GM23338 (cell line): ENCODE data around the gene SRD5A3. TPM values are rescaled to one million over a fixed set of nuclear protein-coding genes. Genes with fewer than 3 reads are reported as not detected.

Experiments used
- ATAC-seq: fragments of 200-7000 bp; cut with Tn5 transposase; 3 replicates; pipeline ENCODE4 v1.9.1; 2020
- DNase-seq: peaks from one replicate; pipeline ENCODE4 v3.0.0-alpha.2; 2015; ENCODE audit warnings: low spot score
- H2AFZ ChIP-seq: fragments of 200-600 bp; sonication (generic); 2 replicates; pipeline ENCODE4 v1.8.0; 2016; ENCODE audit warnings: antibody characterized with exemption, mild to moderate bottlenecking, moderate library complexity
- H3F3A ChIP-seq: fragments of 200-600 bp; sonication (generic); replicated peaks from 2 replicates; pipeline ENCODE4 v1.8.0; 2017; ENCODE audit warnings: antibody characterized with exemption, mixed run types, low read depth
- H3K27ac ChIP-seq: fragments of 200-600 bp; sonication (generic); 2 replicates; pipeline ENCODE4 v1.6.1; 2016; ENCODE audit warnings: low read depth
- H3K27me3 ChIP-seq: fragments of 200-600 bp; sonication (generic); 2 replicates; pipeline ENCODE4 v1.8.0; 2016; ENCODE audit warnings: mild to moderate bottlenecking, mixed run types, moderate library complexity; ENCODE audit not compliant: insufficient read depth
- H3K36me3 ChIP-seq: fragments of 200-600 bp; sonication (generic); 2 replicates; pipeline ENCODE4 v1.8.0; 2016; ENCODE audit warnings: mild to moderate bottlenecking; ENCODE audit not compliant: insufficient read depth
- H3K4me1 ChIP-seq: fragments of 200-600 bp; sonication (generic); 2 replicates; pipeline ENCODE4 v1.8.0; 2016; ENCODE audit warnings: mild to moderate bottlenecking, moderate library complexity; ENCODE audit not compliant: insufficient read depth
- H3K4me2 ChIP-seq: fragments of 200-600 bp; sonication (generic); 2 replicates; pipeline ENCODE4 v1.7.1; 2017; ENCODE audit warnings: mixed run types
- H3K4me3 ChIP-seq: fragments of 200-600 bp; sonication (generic); 2 replicates; pipeline ENCODE4 v1.6.1; 2016; ENCODE audit warnings: mixed run types
- H3K79me2 ChIP-seq: fragments of 200-600 bp; sonication (generic); replicated peaks from 2 replicates; pipeline ENCODE4 v1.8.0; 2017; ENCODE audit warnings: mild to moderate bottlenecking; ENCODE audit not compliant: insufficient read depth
- H3K9me2 ChIP-seq: fragments of 200-600 bp; sonication (generic); 2 replicates; pipeline ENCODE4 v1.8.0; 2017; ENCODE audit not compliant: insufficient read depth
- H4K20me1 ChIP-seq: fragments of 200-600 bp; sonication (generic); replicated peaks from 2 replicates; pipeline ENCODE4 v1.8.0; 2017; ENCODE audit warnings: mild to moderate bottlenecking; ENCODE audit not compliant: insufficient read depth
- H3K27ac Mint-ChIP-seq: 2 replicates; pipeline ENCODE4 v1.8.0; 2020; ENCODE audit warnings: inconsistent platforms, mild to moderate bottlenecking, moderate library complexity, mixed read lengths
- H3K27me3 Mint-ChIP-seq: 3 replicates; pipeline ENCODE4 v1.8.0; 2022; ENCODE audit warnings: low read depth, mild to moderate bottlenecking, moderate library complexity, mixed read lengths, inconsistent platforms; ENCODE audit not compliant: insufficient read depth, poor library complexity
- H3K36me3 Mint-ChIP-seq: 3 replicates; pipeline ENCODE4 v1.8.0; 2021; ENCODE audit warnings: low read depth, mild to moderate bottlenecking, inconsistent platforms, moderate library complexity, mixed read lengths
- H3K4me1 Mint-ChIP-seq: 3 replicates; pipeline ENCODE4 v1.8.0; 2020; ENCODE audit warnings: mild to moderate bottlenecking, inconsistent platforms, mixed read lengths
- H3K4me3 Mint-ChIP-seq: 3 replicates; pipeline ENCODE4 v1.8.0; 2021; ENCODE audit warnings: moderate library complexity, mild to moderate bottlenecking, inconsistent platforms, mixed read lengths
- H3K9me3 Mint-ChIP-seq: 3 replicates; pipeline ENCODE4 v1.8.0; 2020; ENCODE audit warnings: moderate library complexity, mild to moderate bottlenecking, inconsistent platforms, mixed read lengths
- JUNB ChIP-seq: IDR thresholded peaks from one replicate; pipeline ENCODE4 v1.6.1; 2016; ENCODE audit warnings: antibody characterized with exemption; ENCODE audit not compliant: unreplicated experiment
- NANOG ChIP-seq: IDR thresholded peaks from 2 replicates; pipeline ENCODE4 v1.6.1; 2016; ENCODE audit warnings: antibody characterized with exemption, borderline replicate concordance
- ZNF331 ChIP-seq: fragments of 250-450 bp; sonication (Bioruptor Pico); IDR thresholded peaks from 2 replicates; pipeline ENCODE4 v1.5.0; 2020; ENCODE audit warnings: low read depth, mild to moderate bottlenecking, moderate library complexity
- polyA plus RNA-seq: library from polyadenylated mRNA; unstranded; fragments of >200 nt; fragmentation: Nextera tagmentation; extraction: Ambion mirVana; gene quantifications from 2 replicates; pipeline ENCODE4 v1.2.1, GENCODE V29; 2016
- total RNA-seq: library from RNA; depleted of rRNA; stranded (reverse); fragments of >200 nt; shearing (Covaris generic); gene quantifications from 2 replicates; pipeline ENCODE4 v1.2.3, GENCODE V29; 2014
- TF ChIP-seq, protein P1 (sequence below): fragments of 250-450 bp; sonication (Bioruptor Pico); IDR thresholded peaks from 2 replicates; pipeline ENCODE4 v1.5.0; 2020; ENCODE audit warnings: mild to moderate bottlenecking, moderate library complexity
- TF ChIP-seq, protein P2 (sequence below): IDR thresholded peaks from 2 replicates; pipeline ENCODE4 v1.6.1; 2016; ENCODE audit warnings: antibody characterized with exemption

The SRD5A3 gene
- total and polyA plus RNA-seq, 2 experiments from 2014 or later, result 23.0 to 49.9 TPM

- TF ChIP-seq, protein P1, sequence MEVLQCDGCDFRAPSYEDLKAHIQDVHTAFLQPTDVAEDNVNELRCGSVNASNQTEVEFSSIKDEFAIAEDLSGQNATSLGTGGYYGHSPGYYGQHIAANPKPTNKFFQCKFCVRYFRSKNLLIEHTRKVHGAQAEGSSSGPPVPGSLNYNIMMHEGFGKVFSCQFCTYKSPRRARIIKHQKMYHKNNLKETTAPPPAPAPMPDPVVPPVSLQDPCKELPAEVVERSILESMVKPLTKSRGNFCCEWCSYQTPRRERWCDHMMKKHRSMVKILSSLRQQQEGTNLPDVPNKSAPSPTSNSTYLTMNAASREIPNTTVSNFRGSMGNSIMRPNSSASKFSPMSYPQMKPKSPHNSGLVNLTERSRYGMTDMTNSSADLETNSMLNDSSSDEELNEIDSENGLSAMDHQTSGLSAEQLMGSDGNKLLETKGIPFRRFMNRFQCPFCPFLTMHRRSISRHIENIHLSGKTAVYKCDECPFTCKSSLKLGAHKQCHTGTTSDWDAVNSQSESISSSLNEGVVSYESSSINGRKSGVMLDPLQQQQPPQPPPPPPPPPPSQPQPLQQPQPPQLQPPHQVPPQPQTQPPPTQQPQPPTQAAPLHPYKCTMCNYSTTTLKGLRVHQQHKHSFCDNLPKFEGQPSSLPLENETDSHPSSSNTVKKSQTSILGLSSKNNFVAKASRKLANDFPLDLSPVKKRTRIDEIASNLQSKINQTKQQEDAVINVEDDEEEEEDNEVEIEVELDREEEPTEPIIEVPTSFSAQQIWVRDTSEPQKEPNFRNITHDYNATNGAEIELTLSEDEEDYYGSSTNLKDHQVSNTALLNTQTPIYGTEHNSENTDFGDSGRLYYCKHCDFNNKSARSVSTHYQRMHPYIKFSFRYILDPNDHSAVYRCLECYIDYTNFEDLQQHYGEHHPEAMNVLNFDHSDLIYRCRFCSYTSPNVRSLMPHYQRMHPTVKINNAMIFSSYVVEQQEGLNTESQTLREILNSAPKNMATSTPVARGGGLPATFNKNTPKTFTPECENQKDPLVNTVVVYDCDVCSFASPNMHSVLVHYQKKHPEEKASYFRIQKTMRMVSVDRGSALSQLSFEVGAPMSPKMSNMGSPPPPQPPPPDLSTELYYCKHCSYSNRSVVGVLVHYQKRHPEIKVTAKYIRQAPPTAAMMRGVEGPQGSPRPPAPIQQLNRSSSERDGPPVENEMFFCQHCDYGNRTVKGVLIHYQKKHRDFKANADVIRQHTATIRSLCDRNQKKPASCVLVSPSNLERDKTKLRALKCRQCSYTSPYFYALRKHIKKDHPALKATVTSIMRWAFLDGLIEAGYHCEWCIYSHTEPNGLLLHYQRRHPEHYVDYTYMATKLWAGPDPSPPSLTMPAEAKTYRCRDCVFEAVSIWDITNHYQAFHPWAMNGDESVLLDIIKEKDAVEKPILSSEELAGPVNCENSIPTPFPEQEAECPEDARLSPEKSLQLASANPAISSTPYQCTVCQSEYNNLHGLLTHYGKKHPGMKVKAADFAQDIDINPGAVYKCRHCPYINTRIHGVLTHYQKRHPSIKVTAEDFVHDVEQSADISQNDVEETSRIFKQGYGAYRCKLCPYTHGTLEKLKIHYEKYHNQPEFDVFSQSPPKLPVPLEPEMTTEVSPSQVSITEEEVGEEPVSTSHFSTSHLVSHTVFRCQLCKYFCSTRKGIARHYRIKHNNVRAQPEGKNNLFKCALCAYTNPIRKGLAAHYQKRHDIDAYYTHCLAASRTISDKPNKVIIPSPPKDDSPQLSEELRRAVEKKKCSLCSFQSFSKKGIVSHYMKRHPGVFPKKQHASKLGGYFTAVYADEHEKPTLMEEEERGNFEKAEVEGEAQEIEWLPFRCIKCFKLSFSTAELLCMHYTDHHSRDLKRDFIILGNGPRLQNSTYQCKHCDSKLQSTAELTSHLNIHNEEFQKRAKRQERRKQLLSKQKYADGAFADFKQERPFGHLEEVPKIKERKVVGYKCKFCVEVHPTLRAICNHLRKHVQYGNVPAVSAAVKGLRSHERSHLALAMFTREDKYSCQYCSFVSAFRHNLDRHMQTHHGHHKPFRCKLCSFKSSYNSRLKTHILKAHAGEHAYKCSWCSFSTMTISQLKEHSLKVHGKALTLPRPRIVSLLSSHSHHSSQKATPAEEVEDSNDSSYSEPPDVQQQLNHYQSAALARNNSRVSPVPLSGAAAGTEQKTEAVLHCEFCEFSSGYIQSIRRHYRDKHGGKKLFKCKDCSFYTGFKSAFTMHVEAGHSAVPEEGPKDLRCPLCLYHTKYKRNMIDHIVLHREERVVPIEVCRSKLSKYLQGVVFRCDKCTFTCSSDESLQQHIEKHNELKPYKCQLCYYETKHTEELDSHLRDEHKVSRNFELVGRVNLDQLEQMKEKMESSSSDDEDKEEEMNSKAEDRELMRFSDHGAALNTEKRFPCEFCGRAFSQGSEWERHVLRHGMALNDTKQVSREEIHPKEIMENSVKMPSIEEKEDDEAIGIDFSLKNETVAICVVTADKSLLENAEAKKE, result no peak
- TF ChIP-seq ZNF331 (CRISPR knock-in tag), result no peak
- TF ChIP-seq, protein P2, sequence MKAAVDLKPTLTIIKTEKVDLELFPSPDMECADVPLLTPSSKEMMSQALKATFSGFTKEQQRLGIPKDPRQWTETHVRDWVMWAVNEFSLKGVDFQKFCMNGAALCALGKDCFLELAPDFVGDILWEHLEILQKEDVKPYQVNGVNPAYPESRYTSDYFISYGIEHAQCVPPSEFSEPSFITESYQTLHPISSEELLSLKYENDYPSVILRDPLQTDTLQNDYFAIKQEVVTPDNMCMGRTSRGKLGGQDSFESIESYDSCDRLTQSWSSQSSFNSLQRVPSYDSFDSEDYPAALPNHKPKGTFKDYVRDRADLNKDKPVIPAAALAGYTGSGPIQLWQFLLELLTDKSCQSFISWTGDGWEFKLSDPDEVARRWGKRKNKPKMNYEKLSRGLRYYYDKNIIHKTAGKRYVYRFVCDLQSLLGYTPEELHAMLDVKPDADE, result no peak
Observed at GRCh38 chr4:55365345-55365728, 19.3 kb downstream of the SRD5A3 start (continued).

GRCh38 chr4:55366621-55367020 lies 20.6 kb downstream of the SRD5A3 start:
- no peak overlapping the region for H3K27ac ChIP-seq
- no peak overlapping the region for H3K4me3 ChIP-seq
- no peaks in the 10 kb centered on the region for H3K79me2 ChIP-seq
- no peak overlapping the region for H2AFZ ChIP-seq
- no peaks in the 10 kb centered on the region for H3K9me2 ChIP-seq
- H3K4me2 ChIP-seq, result no peak overlapping the region
- peaks cover 10% of the 10 kb centered on the region; the same call in 1 of the 2 replicates for H3F3A ChIP-seq
- Mint-ChIP-seq H3K27ac (peak overlapping the region; percentile 52; the same call in 1 of the 2 replicates), H3K36me3 (peaks cover 57% of the 10 kb centered on the region), H3K4me3 (no peak overlapping the region), H3K9me3 (no peaks in the 10 kb centered on the region), H3K4me1 (peaks cover 39% of the 10 kb centered on the region), H3K27me3 (peaks cover 10% of the 10 kb centered on the region)
- TF ChIP-seq, protein P1, result no peak
- TF ChIP-seq, protein P2, result no peak
- TF ChIP-seq JUNB, result no peak
- no peak for TF ChIP-seq NANOG
- H4K20me1 ChIP-seq, result no peaks in the 10 kb centered on the region
- ATAC-seq (no peak), DNase-seq (no peak)
- peaks cover 34% of the 10 kb centered on the region for H3K4me1 ChIP-seq
- H3K36me3 ChIP-seq, result 0 out of 2 replicates have a peak, but pooled peaks cover 3% of the 10 kb centered on the region
- H3K27me3 ChIP-seq, result no peaks in the 10 kb centered on the region
